ENCODE data around the gene THEMIS.

GRCh38 chr6:127775371-127775770 lies 125.5 kb downstream of the THEMIS start:
- no peak for TF ChIP-seq EZH2 (IDR thresholded peaks at IDR 0.05; ENCODE audit: borderline replicate concordance, low read length)
- TF ChIP-seq CTCF (IDR thresholded peaks at IDR 0.05; ENCODE audit: low read length), result no peak

Measured in OCI-LY1 (cell line).